ENCODE results near the gene CUX1. TPM values are rescaled to one million over a fixed set of nuclear protein-coding genes. Genes with fewer than 3 reads are reported as not detected.

Gene CUX1
- total and polyA plus RNA-seq, 10 of the 15 experiments (the other 5 are each of a cell fraction or from before 2014, with no cell fraction given): 6.1 to 48.6 (median 25.9) TPM

DNA sequence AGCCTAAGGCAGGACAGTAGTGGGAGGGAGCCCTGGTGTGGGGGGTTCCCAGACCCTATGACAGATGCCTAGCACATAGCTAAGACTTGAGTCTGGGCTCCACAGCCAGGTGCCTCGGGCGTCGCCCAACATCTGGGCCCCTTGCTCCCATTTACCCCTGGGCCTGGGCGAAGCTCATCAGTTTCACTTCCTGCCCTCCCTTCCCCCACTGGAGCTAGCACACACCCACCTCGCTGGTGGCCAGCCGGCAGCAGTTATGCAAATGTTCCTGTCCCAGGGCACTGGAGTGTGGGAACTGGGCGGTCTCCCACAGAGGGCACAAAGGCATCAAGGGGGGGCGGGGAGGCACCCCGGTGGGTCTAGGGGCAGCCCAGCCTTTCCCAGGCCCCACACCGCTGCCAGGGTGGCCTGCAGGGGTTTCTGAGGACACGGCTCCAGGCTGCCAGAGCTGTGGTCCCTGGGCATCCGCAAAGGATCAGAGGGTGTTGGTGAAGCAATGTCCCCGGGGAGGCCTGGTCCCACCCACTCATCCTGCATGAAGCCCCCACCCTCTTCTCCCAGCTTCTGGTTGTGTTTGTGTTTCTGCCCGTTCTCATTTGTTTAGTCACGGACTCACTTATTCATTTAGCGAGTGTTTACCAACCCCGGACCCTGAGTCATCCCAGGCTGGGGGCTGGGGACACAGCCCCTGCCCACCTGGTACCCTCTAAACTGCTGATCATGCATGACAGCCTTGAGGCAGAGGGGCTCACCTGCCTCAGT, 489.7 kb downstream of the CUX1 start (continued):
- TF ChIP-seq, protein P1, sequence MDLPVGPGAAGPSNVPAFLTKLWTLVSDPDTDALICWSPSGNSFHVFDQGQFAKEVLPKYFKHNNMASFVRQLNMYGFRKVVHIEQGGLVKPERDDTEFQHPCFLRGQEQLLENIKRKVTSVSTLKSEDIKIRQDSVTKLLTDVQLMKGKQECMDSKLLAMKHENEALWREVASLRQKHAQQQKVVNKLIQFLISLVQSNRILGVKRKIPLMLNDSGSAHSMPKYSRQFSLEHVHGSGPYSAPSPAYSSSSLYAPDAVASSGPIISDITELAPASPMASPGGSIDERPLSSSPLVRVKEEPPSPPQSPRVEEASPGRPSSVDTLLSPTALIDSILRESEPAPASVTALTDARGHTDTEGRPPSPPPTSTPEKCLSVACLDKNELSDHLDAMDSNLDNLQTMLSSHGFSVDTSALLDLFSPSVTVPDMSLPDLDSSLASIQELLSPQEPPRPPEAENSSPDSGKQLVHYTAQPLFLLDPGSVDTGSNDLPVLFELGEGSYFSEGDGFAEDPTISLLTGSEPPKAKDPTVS (IDR thresholded peaks at IDR 0.05; ENCODE audit: low read depth, low read length): no peak
- TF ChIP-seq, protein P2, sequence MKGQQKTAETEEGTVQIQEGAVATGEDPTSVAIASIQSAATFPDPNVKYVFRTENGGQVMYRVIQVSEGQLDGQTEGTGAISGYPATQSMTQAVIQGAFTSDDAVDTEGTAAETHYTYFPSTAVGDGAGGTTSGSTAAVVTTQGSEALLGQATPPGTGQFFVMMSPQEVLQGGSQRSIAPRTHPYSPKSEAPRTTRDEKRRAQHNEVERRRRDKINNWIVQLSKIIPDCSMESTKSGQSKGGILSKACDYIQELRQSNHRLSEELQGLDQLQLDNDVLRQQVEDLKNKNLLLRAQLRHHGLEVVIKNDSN (IDR thresholded peaks at IDR 0.05; ENCODE audit: borderline replicate concordance, extremely low read length, insufficient read depth, low read depth, low read length): no peak
- TF ChIP-seq EZH2 (IDR thresholded peaks at IDR 0.05; ENCODE audit: borderline replicate concordance, control insufficient read depth, low read depth, low read length): no peak
- 0 out of 2 replicates have a peak, but pooled peaks have one; percentile 43 for TF ChIP-seq STAT1 (conservative IDR thresholded peaks at IDR 0.05)
- peak; percentile 94 for TF ChIP-seq FOXM1 (IDR thresholded peaks at IDR 0.05; ENCODE audit: low read depth, low read length)
- no peak for TF ChIP-seq CBX5 (IDR thresholded peaks at IDR 0.05; ENCODE audit: low read depth)
- TF ChIP-seq RAD51 (IDR thresholded peaks at IDR 0.05): no peak
- no peak for TF ChIP-seq NFXL1 (IDR thresholded peaks at IDR 0.05; ENCODE audit: borderline replicate concordance)
- TF ChIP-seq YY1 (IDR thresholded peaks at IDR 0.05; ENCODE audit: low read depth, low read length): peak; percentile 84
- peak; percentile 98 for TF ChIP-seq TCF12 (IDR thresholded peaks at IDR 0.05; ENCODE audit: low read depth, low read length)
- TF ChIP-seq, protein P3, sequence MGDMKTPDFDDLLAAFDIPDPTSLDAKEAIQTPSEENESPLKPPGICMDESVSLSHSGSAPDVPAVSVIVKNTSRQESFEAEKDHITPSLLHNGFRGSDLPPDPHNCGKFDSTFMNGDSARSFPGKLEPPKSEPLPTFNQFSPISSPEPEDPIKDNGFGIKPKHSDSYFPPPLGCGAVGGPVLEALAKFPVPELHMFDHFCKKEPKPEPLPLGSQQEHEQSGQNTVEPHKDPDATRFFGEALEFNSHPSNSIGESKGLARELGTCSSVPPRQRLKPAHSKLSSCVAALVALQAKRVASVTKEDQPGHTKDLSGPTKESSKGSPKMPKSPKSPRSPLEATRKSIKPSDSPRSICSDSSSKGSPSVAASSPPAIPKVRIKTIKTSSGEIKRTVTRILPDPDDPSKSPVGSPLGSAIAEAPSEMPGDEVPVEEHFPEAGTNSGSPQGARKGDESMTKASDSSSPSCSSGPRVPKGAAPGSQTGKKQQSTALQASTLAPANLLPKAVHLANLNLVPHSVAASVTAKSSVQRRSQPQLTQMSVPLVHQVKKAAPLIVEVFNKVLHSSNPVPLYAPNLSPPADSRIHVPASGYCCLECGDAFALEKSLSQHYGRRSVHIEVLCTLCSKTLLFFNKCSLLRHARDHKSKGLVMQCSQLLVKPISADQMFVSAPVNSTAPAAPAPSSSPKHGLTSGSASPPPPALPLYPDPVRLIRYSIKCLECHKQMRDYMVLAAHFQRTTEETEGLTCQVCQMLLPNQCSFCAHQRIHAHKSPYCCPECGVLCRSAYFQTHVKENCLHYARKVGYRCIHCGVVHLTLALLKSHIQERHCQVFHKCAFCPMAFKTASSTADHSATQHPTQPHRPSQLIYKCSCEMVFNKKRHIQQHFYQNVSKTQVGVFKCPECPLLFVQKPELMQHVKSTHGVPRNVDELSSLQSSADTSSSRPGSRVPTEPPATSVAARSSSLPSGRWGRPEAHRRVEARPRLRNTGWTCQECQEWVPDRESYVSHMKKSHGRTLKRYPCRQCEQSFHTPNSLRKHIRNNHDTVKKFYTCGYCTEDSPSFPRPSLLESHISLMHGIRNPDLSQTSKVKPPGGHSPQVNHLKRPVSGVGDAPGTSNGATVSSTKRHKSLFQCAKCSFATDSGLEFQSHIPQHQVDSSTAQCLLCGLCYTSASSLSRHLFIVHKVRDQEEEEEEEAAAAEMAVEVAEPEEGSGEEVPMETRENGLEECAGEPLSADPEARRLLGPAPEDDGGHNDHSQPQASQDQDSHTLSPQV (IDR thresholded peaks at IDR 0.05): no peak
- no peak for TF ChIP-seq ZNF24 (IDR thresholded peaks at IDR 0.05)
- 0 out of 2 replicates have a peak, but pooled peaks have one; percentile 56 for TF ChIP-seq TAF1 (IDR thresholded peaks at IDR 0.05; ENCODE audit: borderline replicate concordance, low read depth, low read length)
- TF ChIP-seq YBX1 (IDR thresholded peaks at IDR 0.05): no peak
- no peak for TF ChIP-seq ZNF384 (IDR thresholded peaks at IDR 0.05; ENCODE audit: borderline replicate concordance, low read depth, low read length)
- TF ChIP-seq, protein P4, sequence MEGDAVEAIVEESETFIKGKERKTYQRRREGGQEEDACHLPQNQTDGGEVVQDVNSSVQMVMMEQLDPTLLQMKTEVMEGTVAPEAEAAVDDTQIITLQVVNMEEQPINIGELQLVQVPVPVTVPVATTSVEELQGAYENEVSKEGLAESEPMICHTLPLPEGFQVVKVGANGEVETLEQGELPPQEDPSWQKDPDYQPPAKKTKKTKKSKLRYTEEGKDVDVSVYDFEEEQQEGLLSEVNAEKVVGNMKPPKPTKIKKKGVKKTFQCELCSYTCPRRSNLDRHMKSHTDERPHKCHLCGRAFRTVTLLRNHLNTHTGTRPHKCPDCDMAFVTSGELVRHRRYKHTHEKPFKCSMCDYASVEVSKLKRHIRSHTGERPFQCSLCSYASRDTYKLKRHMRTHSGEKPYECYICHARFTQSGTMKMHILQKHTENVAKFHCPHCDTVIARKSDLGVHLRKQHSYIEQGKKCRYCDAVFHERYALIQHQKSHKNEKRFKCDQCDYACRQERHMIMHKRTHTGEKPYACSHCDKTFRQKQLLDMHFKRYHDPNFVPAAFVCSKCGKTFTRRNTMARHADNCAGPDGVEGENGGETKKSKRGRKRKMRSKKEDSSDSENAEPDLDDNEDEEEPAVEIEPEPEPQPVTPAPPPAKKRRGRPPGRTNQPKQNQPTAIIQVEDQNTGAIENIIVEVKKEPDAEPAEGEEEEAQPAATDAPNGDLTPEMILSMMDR (IDR thresholded peaks at IDR 0.05 in 2 of 3, conservative IDR thresholded peaks at IDR 0.05 in 1 of 3; ENCODE audit: control insufficient read depth in 2 of 3, extremely low read depth in 1 of 3, insufficient read depth in 1 of 3, low read depth in 3 of 3, low read length in 3 of 3): no peak
- TF ChIP-seq SIN3A (IDR thresholded peaks at IDR 0.05; ENCODE audit: low read depth, low read length): 0 out of 2 replicates have a peak, but pooled peaks have one; percentile 52
- TF ChIP-seq NFIC (IDR thresholded peaks at IDR 0.05; ENCODE audit: low read depth, low read length): peak; percentile 87
- TF ChIP-seq POLR2A (IDR thresholded peaks at IDR 0.05; ENCODE audit: low read depth, low read length): peak; percentile 79
- TF ChIP-seq RCOR1 (conservative IDR thresholded peaks at IDR 0.05; ENCODE audit: low read depth, low read length): no peak; the same call in 1 of the 2 replicates
- peak; percentile 33; the same call in 1 of the 2 replicates for TF ChIP-seq TARDBP (IDR thresholded peaks at IDR 0.05; ENCODE audit: borderline replicate concordance)
- TF ChIP-seq HDAC2 (IDR thresholded peaks at IDR 0.05): no peak; the same call in 1 of the 2 replicates
- no peak; the same call in 1 of the 2 replicates for TF ChIP-seq ESRRA (IDR thresholded peaks at IDR 0.05; ENCODE audit: low read length)
